Hematopoietic multipotent progenitor cell (in vitro differentiated cells): ENCODE data around the gene LDHAL6A. TPM values are rescaled to one million over a fixed set of nuclear protein-coding genes. Genes with fewer than 3 reads are reported as not detected.
A peak's percentile ranks its signal among the peaks of the same experiment; 100 is the strongest.

Experiments used
- DNase-seq, 3 donors: peaks; one replicate each; pipeline ENCODE4 v3.0.0-alpha.2; 2011 to 2015; ENCODE audit warnings: low read depth in 2 of 3, low spot score in 2 of 3
- total RNA-seq: library from RNA; depleted of rRNA; stranded (reverse); fragments of >200 nt; gene quantifications from one replicate; pipeline ENCODE4 v1.2.3, GENCODE V29; 2012

LDHAL6A gene
- total RNA-seq, 1 donor: 0.54 TPM

DNA sequence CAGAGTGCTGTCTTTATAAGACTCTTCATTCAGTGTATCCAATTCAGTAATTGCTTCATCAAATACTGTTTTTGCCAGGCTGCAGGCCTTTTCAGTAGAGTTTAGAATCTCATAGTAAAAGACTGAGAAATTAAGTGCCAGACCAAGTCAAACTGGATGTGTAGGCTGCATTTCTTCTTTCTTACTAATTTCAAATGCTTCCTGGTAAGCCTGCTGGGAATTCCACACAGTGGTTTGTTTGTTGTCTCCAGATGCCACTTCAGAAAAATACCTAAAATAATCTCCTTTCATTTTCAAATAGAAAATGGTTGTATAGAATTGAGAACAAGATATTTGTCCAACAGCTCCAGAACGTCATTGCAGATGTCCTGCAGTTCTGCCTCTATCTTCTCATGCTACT is 34.7 kb downstream of the LDHAL6A start:
- no peak for DNase-seq

DNA sequence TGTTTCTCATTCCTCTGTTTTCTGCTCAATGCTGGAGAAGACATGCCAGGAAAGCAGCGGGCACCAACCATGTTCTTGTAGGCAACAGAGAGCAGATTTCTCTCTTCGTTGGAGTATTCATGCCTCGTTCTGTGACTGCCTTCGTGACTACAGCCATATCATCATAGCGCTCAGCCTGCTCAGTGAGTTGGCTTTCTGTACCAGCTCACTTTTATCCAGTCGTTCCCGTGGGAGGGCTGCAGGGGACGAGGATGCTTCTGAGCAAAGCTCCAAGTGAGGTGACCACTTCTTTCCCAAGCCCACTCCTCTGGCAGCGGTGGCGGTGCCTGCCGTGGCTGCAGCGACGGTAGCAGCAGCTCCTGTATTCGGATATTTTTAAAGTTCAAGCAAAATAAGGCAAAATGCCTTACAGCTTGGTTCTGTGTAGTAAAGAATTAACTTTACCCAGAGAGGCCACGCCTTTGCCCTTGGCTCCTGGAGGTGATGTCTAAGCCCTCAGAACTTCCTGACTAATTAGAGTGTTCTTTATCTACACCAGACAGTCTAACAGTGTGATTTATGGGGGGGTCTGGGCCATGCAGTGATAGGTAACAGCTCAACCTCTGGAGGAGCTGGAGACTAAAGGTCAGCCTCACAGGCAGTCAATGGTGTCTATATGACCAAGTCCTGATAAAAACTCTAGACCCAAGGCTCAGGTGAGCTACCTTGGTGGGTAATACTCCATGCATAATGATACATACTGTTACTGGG is 35.3 kb downstream of the LDHAL6A start:
- no peak for DNase-seq

DNA sequence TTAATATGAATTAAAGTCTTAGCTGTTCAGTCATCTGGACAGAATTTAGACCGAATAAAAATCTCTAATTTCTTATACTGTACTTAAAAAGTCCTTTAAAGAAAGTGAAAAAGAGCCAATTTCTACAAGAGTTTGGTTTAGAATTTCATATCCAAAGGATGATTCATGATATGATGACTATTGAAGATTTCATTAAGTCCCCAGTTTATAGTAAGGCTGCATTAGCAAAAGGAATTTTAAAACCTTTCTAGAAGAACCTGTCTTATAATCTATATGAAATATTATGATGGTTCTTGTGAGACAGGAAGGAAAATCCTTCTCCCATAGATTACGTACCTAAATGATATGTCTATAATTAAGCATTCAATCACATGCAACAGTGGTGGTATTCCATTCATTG is 36.3 kb downstream of the LDHAL6A start:
- no peak for DNase-seq

DNA sequence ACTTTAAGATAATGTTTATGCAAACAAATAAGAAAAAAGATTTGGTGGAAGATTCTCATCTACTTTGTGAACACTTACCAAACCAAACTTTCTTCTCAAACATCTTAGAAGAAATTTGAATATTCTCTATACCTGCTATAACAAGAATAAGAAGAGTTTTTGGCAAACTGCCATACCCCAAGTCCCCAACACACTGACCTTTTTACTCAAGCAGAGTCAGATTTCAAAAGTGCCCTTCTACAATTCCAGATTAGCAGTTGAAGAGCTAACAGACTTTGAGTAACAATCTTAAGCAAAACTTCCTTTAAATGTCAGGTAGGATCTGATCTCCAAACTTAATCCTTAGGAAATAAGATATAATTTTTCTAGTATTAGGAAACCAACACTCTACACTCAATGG is 37.2 kb downstream of the LDHAL6A start:
- DNase-seq: no peak

DNA sequence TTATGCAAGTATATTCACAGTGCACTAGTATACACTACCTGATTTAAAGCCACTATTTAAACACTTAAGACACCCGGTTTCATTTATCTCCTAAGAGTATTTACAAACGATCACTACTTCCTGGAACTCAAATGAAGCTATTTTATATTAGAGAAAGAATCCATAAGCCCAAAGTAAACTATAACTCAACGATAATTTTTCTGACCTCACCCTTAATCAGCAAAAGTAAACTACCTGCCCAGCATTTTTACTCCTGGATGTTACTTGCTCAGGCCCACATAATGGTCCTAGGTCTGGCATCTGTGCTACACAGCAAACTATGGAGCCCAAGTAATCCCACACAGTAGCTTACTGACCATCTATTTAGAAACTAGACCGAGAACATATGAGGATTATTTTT is 37.7 kb downstream of the LDHAL6A start:
- DNase-seq: no peak

DNA sequence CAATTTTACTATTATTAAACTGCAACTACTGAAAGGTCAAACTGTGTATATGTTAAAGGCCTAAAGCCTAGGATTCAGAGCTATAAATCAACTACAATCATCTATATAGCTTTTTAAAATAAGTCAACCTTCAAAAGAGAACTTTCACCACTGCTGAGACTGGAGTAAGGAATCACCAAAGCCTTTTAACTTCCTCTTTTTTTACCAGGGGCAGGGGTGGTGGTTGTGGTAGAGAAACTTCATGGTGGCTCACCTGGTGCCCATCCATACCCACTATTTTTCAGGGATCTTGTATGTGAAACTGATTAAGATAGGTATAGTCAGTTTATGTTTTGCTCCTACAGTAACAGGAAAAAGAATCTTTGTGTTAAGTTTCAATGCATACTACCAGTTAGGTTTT is 39.6 kb downstream of the LDHAL6A start:
- DNase-seq: peak in 2 of 3 donors; percentile 21 to 66

DNA sequence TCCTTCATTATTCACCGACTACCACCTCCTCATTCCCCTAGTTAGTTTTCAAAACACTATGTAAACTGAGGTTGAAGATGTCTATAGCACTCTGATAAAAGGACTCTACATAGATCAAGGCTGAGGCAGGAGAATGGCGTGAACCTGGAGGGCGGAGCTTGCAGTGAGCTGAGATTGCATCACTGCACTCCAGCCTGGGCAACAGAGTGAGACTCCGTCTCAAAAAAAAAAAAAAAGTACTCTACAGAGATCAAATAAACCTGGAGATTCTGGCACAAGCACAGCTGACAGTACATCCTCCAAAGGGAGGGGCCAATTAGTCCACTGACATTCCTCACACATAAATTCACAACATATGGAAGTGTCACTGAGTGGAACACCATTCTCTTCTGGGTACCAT is 40.0 kb downstream of the LDHAL6A start:
- no peak for DNase-seq

DNA sequence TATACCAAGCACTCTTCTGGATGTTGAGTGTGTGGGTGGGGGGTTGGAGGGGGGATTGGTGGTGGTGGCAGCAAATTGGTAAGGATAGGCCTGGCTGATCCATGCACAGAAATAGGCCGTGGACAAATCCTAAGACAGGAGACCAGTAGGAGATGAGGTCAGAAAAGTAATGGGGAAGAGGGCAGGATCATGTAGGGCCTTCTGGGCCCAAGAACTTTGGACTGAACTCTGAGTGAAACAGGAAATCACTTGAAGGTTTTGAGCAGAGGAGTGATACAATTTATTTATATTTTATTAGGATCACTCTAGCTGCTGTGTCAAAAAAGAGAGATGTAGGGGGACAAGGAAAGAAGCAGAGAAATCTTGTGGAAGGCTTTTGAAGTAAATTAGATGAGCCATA is 42.4 kb downstream of the LDHAL6A start:
- no peak for DNase-seq

DNA sequence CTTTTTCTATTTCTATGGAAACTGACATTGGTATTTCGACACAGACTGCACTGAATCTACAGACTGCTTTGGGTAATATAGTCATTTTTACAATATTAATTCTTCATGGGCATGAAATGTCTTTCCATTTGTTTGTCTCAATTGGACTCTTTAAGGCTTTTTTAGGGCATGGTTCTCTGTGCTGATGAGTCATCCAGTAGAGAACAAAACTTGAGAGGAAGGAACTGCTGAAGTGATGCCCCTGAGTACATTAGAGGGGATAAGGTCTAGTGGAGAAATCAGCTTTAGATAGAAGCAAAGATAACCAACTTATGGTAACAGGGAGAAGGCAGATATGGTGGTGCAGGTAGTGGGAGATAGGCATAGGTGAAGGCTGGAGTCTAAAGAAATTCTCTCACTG is 46.0 kb downstream of the LDHAL6A start:
- DNase-seq: no peak

DNA sequence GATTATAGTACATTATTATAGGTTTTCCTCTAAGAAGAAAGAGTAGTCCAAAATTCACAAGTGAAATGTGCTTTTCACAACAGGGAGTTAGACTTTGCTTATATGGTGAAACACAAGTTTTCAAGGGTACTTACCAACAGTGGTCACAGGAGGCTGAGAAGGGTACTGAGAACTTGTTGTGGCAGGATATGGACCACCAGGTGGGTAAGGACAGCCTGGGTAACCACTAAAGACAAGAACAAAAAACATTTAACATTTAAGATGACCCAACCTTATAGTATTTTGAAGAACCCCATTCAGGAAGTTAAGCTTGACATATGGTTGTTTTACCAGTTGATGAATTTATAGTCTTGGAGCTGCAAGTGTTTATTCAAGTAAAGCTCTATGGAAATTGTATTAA is 46.7 kb downstream of the LDHAL6A start:
- DNase-seq: no peak

DNA sequence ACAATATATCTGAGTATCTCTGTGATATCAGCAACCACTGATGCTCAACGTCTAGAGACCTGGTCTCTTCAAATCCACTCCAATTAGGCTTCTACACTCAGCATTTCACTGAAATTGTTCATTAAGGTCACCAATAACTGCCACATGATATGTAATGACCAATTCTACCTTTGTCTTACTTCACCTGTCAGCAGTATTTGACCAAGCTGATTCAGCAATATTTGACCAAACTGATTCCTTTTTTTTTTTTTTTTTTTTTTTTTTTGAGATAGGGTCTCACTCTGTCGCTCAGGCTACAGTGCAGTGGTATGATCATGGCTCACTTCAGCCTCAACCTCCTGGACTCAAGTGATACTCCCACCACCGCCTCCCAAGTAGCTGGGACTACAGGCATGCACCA is 65.5 kb downstream of the LDHAL6A start:
- DNase-seq: no peak

DNA sequence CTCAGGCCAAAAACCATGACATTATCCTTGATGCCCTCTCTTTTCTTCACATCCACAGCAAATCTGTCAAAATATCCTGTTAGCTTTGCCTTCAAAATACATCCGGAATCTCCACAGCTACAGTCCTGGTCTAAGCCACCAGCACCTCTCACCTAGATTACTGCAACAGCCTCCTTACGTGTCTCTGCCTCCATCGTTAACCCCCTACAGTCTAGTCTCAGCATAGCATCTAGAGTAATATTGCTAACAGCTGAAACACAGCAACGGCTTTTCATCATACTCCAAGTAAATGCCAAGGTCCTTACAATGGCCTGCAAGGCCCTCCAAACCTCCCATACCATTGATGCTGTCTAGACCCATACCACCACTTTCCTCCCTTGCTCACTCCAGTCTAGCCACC is 66.7 kb downstream of the LDHAL6A start:
- DNase-seq: peak in 2 of 3 donors; percentile 11 to 26

DNA sequence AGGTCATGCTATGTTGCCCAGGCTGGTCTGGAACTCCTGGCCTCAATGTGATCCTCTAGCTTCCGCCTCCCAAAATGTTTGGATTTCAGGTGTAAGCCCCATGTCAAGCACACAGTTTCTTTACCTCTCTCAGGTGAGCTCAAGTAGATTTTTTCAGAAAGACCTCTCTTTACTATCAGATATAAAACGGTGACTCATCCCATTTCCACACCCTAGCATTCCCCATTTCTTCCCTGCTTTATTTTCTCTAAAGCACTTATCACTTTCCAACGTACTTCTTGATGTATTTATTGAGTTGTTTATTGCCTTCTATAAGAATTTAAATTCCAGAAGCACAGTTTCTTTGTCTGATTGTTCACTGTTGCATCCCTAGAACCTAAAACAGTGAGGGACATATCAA is 67.4 kb downstream of the LDHAL6A start:
- DNase-seq: no peak

DNA sequence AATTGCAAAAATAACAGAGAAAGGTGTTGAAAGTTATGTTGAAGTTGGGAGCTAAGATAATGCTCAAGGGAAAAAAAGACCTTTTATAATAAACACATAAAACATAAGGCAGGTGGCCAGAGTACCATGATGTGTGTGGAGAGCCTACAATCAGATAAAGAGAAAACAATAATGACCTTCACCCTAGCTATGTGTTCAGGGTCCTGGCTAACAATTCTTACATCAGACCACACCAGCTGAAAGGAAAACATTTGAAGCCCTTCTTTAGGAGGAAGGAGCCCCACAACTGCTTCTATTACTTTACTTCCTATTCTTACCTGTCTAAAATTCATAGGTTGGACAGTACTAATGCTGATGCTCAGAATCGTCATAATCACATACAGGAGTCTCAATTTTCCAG is 68.6 kb downstream of the LDHAL6A start:
- no peak for DNase-seq

DNA sequence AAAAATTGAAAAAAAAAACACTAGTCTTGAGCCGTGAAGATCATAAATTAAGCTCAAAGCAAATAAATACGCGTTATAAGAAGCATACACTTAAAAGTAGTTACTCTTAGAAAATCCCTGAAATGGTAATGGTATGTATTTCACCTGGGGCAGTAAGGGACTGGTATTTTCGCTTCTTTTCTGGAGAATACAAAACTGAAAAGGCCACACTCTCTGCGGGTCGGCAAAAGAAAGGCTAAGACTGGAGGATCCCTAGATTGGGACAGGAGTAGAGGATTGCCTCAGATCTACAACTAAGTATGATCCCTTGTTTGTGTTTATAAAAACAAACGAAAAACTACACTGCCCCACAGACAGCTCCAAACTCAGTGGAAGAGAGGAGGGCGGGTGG is 70.5 kb downstream of the LDHAL6A start:
- DNase-seq: no peak

DNA sequence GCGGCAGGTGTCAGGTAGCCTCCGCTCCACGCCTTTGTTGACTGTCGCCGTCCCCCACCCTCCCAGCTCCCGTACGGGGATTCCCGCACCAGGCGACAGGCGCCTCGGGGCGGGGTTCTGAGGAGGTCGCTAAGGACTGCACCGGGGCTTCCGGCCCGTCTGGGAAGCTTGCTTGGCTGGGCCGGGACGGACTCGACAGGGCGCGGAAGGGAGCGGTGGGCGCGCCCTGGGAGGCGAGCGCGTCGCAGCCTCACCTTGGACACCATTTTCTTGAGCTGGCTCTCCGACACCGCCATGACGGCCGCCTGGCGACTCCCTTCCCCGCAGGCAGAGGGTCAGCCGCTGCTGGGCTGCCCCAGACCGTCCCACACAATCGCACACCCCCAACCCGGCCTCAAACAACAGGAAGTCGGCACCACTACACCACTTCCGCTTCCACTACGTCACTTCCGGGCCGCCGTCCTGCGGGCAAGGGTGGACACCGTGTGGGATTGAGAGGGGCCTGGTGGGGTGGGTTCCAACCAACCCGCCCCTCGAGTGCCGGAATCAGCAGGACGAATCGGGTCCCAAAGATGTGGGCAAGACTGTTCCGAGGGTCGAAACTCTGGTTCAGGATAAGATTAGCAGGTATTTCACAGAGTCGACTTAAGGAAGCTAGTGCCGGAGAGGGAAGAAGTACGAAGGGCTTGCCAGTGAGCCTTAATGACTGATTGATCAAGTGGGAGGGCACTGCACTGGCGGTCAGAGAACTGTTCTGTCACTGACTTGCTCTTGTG is 71.1 kb downstream of the LDHAL6A start, which contains the start of gene TSG101:
TSS of gene TSG101 (minus strand) at position 422 of the 776 bp plus-strand sequence. CDS start at position 296, 126 bp downstream.
- DNase-seq: peak; percentile 92 to 97 (median 96)

DNA sequence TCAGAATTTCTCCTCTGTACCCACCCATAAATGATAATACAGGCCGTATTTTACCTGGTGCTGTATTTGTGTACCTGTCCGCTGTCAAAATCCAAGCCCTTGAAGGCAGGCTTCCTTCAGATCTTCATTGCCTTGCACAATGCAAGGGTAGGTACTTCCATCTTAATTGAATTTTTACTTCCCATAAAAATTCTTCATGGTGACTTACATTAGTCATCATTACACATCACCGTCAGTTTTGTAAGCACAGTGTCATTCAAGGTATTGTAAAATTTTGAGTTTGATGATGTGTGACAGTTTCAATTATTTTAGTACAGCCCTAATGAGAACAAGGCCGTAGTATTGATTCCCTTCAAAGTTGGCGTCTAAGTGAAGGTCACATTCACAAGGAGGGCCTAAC is 71.9 kb downstream of the LDHAL6A start:
- DNase-seq: peak in 2 of 3 donors; percentile 31 to 32

Other genes starting within 250 kb of the LDHAL6A start
- not detected for gene SAA4, start 219.1 kb upstream of the LDHAL6A start, total RNA-seq
- gene SAA2, start 207.2 kb upstream of the LDHAL6A start, total RNA-seq: not detected
- not detected for gene SAA1, start 189.6 kb upstream of the LDHAL6A start, total RNA-seq
- 11.8 TPM for gene HPS5, start 133.7 kb upstream of the LDHAL6A start, total RNA-seq
- gene GTF2H1, start 133.3 kb upstream of the LDHAL6A start, total RNA-seq: 40.9 TPM
- 177 TPM for gene LDHA, start 61.3 kb upstream of the LDHAL6A start, total RNA-seq
- not detected for gene LDHC, start 43.5 kb upstream of the LDHAL6A start, total RNA-seq
- gene TSG101, start 71.1 kb downstream of the LDHAL6A start, total RNA-seq: 65.4 TPM
- gene UEVLD, start 132.9 kb downstream of the LDHAL6A start, total RNA-seq: 3.5 TPM
- not detected for gene MISFA, start 143.9 kb downstream of the LDHAL6A start, total RNA-seq
- 20.5 TPM for gene SPTY2D1, start 178.5 kb downstream of the LDHAL6A start, total RNA-seq
- gene TMEM86A, start 242.9 kb downstream of the LDHAL6A start, total RNA-seq: 6.2 TPM